Peyer's patch (tissue), 4 donors: ENCODE measurements around the gene CHIC2. TPM values are rescaled to one million over a fixed set of nuclear protein-coding genes. Genes with fewer than 3 reads are reported as not detected.

Experiments
- DNase-seq, 3 donors: peaks; one replicate each; pipeline ENCODE4 v3.0.0-alpha.2; 2017 to 2019
- H3K27ac ChIP-seq, 4 donors: fragments of 200-600 bp; sonication (generic); one replicate each; pipeline ENCODE4 v1.5.1; 2016 to 2019
- H3K27me3 ChIP-seq, 2 donors: fragments of 200-600 bp; sonication (generic); one replicate each; pipeline ENCODE4 v1.5.1; 2019
- H3K36me3 ChIP-seq, 3 donors: fragments of 200-600 bp; sonication (generic); one replicate each; pipeline ENCODE4 v1.5.1; 2016 to 2019
- H3K4me1 ChIP-seq, 4 donors: fragments of 200-600 bp; sonication (generic); one replicate each; pipeline ENCODE4 v1.5.1; 2016 to 2019
- H3K4me3 ChIP-seq, 4 donors: fragments of 200-600 bp; sonication (generic); 1 replicate in 3 of 4; 2 replicates in 1 of 4; pipeline ENCODE4 v1.5.1; 2016 to 2019; ENCODE audit warnings: mild to moderate bottlenecking in 1 of 4
- H3K9me3 ChIP-seq, 4 donors: fragments of 200-600 bp; sonication (generic); one replicate each; pipeline ENCODE4 v1.5.1; 2016 to 2019; ENCODE audit warnings: mild to moderate bottlenecking in 1 of 4
- POLR2A ChIP-seq, 2 donors: fragments of 450-650 bp; IDR thresholded peaks; one replicate each; pipeline ENCODE4 v1.5.1; 2017; ENCODE audit warnings: antibody characterized with exemption in 2 of 2, mild to moderate bottlenecking in 2 of 2, moderate library complexity in 2 of 2
- small RNA-seq, 2 donors: library from RNA; depleted of rRNA; stranded (forward); fragments of <200 nt; gene quantifications; one replicate each; pipeline ENCODE3, GENCODE V24; 2016
- total RNA-seq, 4 donors: library from RNA; depleted of rRNA; stranded (reverse); fragments of >200 nt; gene quantifications; one replicate each; pipeline ENCODE4 v1.1.0, GENCODE V29; 2016
- TF ChIP-seq, protein P1 (sequence below), 6 experiments: fragments of 450-650 bp in 4 of 6; fragments of 200-600 bp in 2 of 6; sonication (generic) in 1 of 6; IDR thresholded peaks; one replicate each; pipeline ENCODE4 v1.5.1; 2017 to 2019; ENCODE audit warnings: antibody characterized with exemption in 6 of 6, mild to moderate bottlenecking in 3 of 6, moderate library complexity in 1 of 6

CHIC2 gene
- total RNA-seq, 4 donors from 2014 or later = 34.7 to 59.4 (median 47.6) TPM

DNA sequence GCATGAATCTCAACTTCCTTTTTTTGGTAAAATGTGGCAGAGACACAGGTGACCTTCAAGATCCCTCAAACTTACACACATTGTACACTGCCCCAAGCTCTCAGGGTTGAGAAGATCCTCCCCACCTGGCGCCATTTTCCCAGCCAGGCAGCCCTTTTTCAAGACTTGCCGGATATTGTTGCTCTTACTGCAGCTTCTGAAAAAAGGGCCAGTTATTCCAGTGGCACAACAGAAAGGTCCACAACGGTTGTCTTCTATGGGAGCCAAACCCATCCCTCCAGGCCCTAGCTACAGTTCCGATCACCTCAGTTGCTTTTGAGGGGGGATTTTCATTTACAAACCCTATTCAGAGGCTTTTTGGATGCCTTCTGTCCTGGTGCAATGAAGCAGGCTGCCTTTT lies 101.1 kb downstream of the CHIC2 start:
- no peaks in the 10 kb centered on the region for H3K4me1 ChIP-seq
- TF ChIP-seq POLR2A (IDR thresholded peaks at IDR 0.05) = no peak
- TF ChIP-seq, protein P1, sequence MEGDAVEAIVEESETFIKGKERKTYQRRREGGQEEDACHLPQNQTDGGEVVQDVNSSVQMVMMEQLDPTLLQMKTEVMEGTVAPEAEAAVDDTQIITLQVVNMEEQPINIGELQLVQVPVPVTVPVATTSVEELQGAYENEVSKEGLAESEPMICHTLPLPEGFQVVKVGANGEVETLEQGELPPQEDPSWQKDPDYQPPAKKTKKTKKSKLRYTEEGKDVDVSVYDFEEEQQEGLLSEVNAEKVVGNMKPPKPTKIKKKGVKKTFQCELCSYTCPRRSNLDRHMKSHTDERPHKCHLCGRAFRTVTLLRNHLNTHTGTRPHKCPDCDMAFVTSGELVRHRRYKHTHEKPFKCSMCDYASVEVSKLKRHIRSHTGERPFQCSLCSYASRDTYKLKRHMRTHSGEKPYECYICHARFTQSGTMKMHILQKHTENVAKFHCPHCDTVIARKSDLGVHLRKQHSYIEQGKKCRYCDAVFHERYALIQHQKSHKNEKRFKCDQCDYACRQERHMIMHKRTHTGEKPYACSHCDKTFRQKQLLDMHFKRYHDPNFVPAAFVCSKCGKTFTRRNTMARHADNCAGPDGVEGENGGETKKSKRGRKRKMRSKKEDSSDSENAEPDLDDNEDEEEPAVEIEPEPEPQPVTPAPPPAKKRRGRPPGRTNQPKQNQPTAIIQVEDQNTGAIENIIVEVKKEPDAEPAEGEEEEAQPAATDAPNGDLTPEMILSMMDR (IDR thresholded peaks at IDR 0.05) = no peak
- no peak for DNase-seq
- H3K9me3 ChIP-seq = no peaks in the 10 kb centered on the region
- H3K27ac ChIP-seq = no peak overlapping the region
- H3K27me3 ChIP-seq = no peaks in the 10 kb centered on the region
- H3K36me3 ChIP-seq = no peaks in the 10 kb centered on the region
- H3K4me3 ChIP-seq = no peak overlapping the region

DNA sequence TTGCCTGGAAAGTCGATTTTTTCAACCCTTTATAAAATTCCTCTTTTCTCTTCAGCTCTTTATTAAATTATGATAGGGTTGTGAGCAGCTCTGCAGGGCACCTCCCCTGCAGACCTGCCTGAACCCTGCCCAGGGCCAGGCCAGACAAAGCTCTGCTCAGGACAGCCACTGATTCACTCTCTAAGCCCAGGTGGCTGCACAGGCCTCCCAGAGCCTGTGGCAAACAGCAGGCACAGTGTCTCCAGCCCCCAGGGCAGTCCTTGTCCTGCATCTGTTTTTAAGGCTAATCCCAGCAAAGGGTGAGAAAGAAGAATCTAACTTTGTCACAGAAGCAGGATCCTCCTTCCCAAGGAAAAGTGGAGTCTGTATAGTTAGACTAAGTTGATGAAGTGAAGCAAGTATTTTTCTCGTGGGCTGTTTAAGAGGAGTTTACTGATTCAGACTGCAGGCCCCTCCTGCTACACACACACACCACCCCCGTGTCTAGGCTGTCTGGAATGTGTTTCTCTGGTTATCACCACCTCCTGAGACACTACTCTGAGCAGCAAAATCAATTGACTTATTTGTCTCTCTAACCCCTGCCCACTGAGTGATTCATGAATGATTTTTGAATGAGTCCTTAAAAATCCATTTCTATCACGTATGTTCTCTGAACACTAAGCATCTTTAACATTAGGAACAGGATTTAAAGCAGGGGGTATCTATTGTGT lies 101.7 kb downstream of the CHIC2 start:
- H3K27me3 ChIP-seq = no peaks in the 10 kb centered on the region
- H3K36me3 ChIP-seq = no peaks in the 10 kb centered on the region
- H3K27ac ChIP-seq = no peak overlapping the region
- no peak overlapping the region for H3K4me3 ChIP-seq
- H3K9me3 ChIP-seq = no peaks in the 10 kb centered on the region
- H3K4me1 ChIP-seq = no peaks in the 10 kb centered on the region
- no peak for TF ChIP-seq POLR2A (IDR thresholded peaks at IDR 0.05)
- TF ChIP-seq, protein P1 (IDR thresholded peaks at IDR 0.05) = no peak
- DNase-seq = no peak

DNA sequence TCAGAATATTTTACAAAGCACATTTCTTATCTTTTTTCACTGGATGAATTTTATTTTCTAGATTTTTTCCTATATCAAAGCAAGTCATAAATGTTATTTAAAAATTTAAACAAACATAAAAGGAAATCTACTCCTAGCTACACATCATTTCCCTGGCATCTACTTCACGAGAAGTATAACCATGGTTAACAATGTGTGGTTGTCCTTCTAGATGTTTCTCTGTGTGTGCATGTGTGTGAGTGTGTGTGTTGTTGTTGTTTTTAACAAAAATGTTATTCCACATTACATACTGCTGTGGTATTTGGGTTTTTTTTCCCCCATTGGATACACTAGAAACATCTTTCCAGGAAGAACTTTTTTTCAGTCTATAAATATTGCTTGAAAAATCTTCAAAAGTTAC lies 103.1 kb downstream of the CHIC2 start:
- Histone ChIP-seq H3K27me3 (no peaks in the 10 kb centered on the region), H3K9me3 (no peaks in the 10 kb centered on the region), H3K4me1 (no peaks in the 10 kb centered on the region), H3K27ac (no peak overlapping the region), H3K36me3 (no peaks in the 10 kb centered on the region), H3K4me3 (no peak overlapping the region)
- no peak for TF ChIP-seq POLR2A (IDR thresholded peaks at IDR 0.05)
- TF ChIP-seq, protein P1 (IDR thresholded peaks at IDR 0.05) = no peak
- no peak for DNase-seq

DNA sequence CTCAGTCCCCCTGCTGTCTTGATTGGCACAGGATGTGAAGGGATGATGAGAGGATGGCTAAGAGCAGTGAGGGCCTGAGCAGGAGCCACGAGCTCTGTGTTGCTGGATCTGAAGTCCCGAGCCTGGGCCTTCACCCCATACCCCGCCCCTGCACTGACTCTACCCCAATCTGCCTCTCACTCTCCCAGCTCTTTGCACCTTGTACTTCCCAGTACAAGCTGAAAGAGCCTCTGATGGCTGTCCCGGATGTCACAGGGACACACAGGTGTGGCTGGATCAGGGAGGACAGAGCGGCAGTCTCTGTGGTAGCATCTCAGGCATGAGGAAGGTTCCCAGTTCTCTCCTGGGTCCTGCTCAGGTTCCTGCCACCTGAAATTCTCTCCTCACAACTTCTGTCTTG lies 103.6 kb downstream of the CHIC2 start:
- Histone ChIP-seq H3K27me3 (no peaks in the 10 kb centered on the region), H3K9me3 (no peaks in the 10 kb centered on the region), H3K4me3 (no peak overlapping the region), H3K36me3 (no peaks in the 10 kb centered on the region), H3K27ac (no peak overlapping the region), H3K4me1 (no peaks in the 10 kb centered on the region)
- no peak for DNase-seq
- TF ChIP-seq, protein P1 (IDR thresholded peaks at IDR 0.05) = no peak
- TF ChIP-seq POLR2A (IDR thresholded peaks at IDR 0.05) = no peak

Small RNA genes within 50 kb of the gene (small RNA-seq; reads per million reads assigned to genes)
- 0 reads per million in 2 donors for gene AC110792.1
- gene AC110792.3 = 0 reads per million in 2 donors

Other genes with a start within 250 kb of the CHIC2 start
- not detected for gene GSX2, start 35.6 kb upstream of the CHIC2 start, total RNA-seq
- gene PDGFRA, start 164.7 kb upstream of the CHIC2 start, total RNA-seq = 100 to 1,000 TPM in 1 of 4 donors, 10 to 100 TPM in 3; 27.5 to 283 (median 60.2) TPM